Mucosa of descending colon (tissue), 3 donors: ENCODE measurements around the gene ANKS4B. TPM values are rescaled to one million over a fixed set of nuclear protein-coding genes. Genes with fewer than 3 reads are reported as not detected.
"Not testable (repeated sequence)": the region's sequence is repeated elsewhere in the genome, so short reads cannot be mapped to it uniquely, and the experiment has no call there.

Source experiments
- ATAC-seq: fragments of 200-7000 bp; cut with Tn5 transposase; one replicate; pipeline ENCODE4 v1.9.1; 2020; ENCODE audit warnings: mild to moderate bottlenecking, moderate library complexity
- DNase-seq, 3 donors: peaks; one replicate each; pipeline ENCODE4 v3.0.0-alpha.2; 2020
- H3K36me3 ChIP-seq: fragments of 200-600 bp; one replicate; pipeline ENCODE4 v1.8.0; 2021; ENCODE audit warnings: low read depth, mild to moderate bottlenecking
- H3K4me1 ChIP-seq: fragments of 200-600 bp; one replicate; pipeline ENCODE4 v1.8.0; 2021; ENCODE audit warnings: low read depth, mild to moderate bottlenecking
- H3K4me3 ChIP-seq: fragments of 200-600 bp; one replicate; pipeline ENCODE4 v1.8.0; 2021; ENCODE audit warnings: mild to moderate bottlenecking
- H3K9me3 ChIP-seq: fragments of 200-600 bp; one replicate; pipeline ENCODE4 v1.8.0; 2021; ENCODE audit warnings: mild to moderate bottlenecking
- CTCF ChIP-seq: fragments of 200-600 bp; IDR thresholded peaks from one replicate; pipeline ENCODE4 v1.8.0; 2022; ENCODE audit warnings: antibody characterized with exemption, mild to moderate bottlenecking
- intact Hi-C, 2 donors: fragments of 100-400 bp; cut with DNase I in 1 of 2; cut with micrococcal nuclease in 1 of 2; formaldehyde crosslinking; loops; one replicate each; pipeline versions ENCODE4 v1.11.0 to v1.11.1; 2022; cut with DNase I, micrococcal nuclease
- total RNA-seq, 3 donors: library from RNA; stranded (reverse); fragmentation: NEBNext Ultra II Directional in 2 of 3; extraction: Animal tissue kit (Norgen Biotek cat#: 25700) in 2 of 3; gene quantifications; one replicate each; pipeline versions ENCODE4 v1.2.1 to v1.2.4, GENCODE V29; 2021 to 2023
- donor health status: DM: no; HTN: no; CAD: no; lungs with moderate emphysema.
- donor health status: DM: no; HTN: no; CAD: no.
- donor health status: DM: no; HTN: yes; CAD: no.

ANKS4B gene
- total RNA-seq, 3 donors from 2014 or later, result 20.9 to 55.3 (median 46.2) TPM

GRCh38 chr16:21285314-21285713, 51.8 kb downstream of the ANKS4B start:
- Histone ChIP-seq H3K36me3 (no peaks in the 10 kb centered on the region), H3K9me3 (peaks cover 5% of the 10 kb centered on the region), H3K4me1 (no peaks in the 10 kb centered on the region), H3K4me3 (no peak overlapping the region)
- no peak for ATAC-seq
- no peak for DNase-seq
- intact Hi-C loops, result no loop called here
- no peak for TF ChIP-seq CTCF

- ATAC-seq, H3K36me3 ChIP-seq, H3K4me3 ChIP-seq, H3K4me1 ChIP-seq, H3K9me3 ChIP-seq, intact Hi-C loops, DNase-seq: not testable (repeated sequence)
Measured at GRCh38 chr16:21289789-21290188, 56.3 kb downstream of the ANKS4B start.

GRCh38 chr16:21300309-21301167, 67.0 kb downstream of the ANKS4B start:
- ATAC-seq, result peak; percentile 87
- no peaks in the 10 kb centered on the region for H3K9me3 ChIP-seq
- peak overlapping the region; percentile 20 for H3K4me3 ChIP-seq
- DNase-seq, result peak; percentile 89 to 100 (median 89)
- intact Hi-C loops, result loop anchor here in 1 of 2 donors (10.0 kb wide), 1 partner anchor 146 kb away; the partner anchor contains the start of genes DNAH3 and LDAF1
- peaks cover 3% of the 10 kb centered on the region for H3K4me1 ChIP-seq
- TF ChIP-seq CTCF, result peak; percentile 59
- peaks cover 4% of the 10 kb centered on the region for H3K36me3 ChIP-seq

- ATAC-seq (peak; percentile 88), DNase-seq (peak; percentile 91 to 93 (median 92))
- peaks cover 4% of the 10 kb centered on the region for H3K36me3 ChIP-seq
- intact Hi-C loops, result loop anchor here in 1 of 2 donors (10.0 kb wide), 1 partner anchor 147 kb away; the partner anchor contains the start of genes DNAH3 and LDAF1
- no peaks in the 10 kb centered on the region for H3K9me3 ChIP-seq
- H3K4me1 ChIP-seq, result peaks cover 3% of the 10 kb centered on the region
- peak overlapping the region; percentile 20 for H3K4me3 ChIP-seq
- TF ChIP-seq CTCF, result no peak
Measured at GRCh38 chr16:21301168-21301894, 67.8 kb downstream of the ANKS4B start.

- DNase-seq (no peak), ATAC-seq (peak; percentile 10)
- H3K36me3 ChIP-seq, result peaks cover 4% of the 10 kb centered on the region
- H3K9me3 ChIP-seq, result no peaks in the 10 kb centered on the region
- peak overlapping the region; percentile 20 for H3K4me3 ChIP-seq
- intact Hi-C loops, result loop anchor here in 1 of 2 donors (10.0 kb wide), 1 partner anchor 147 kb away; the partner anchor contains the start of genes DNAH3 and LDAF1
- no peak for TF ChIP-seq CTCF
- H3K4me1 ChIP-seq, result peaks cover 3% of the 10 kb centered on the region
Measured at GRCh38 chr16:21301895-21302291, 68.4 kb downstream of the ANKS4B start.
